ENCODE data around the gene MSH5.

Gene MSH5

GRCh38 chr6:31736768-31737314 is 3.0 kb upstream of the MSH5 start:
- peak overlapping the region; percentile 99 for H3K27ac ChIP-seq
- TF ChIP-seq ZFX (IDR thresholded peaks at IDR 0.05; ENCODE audit: borderline replicate concordance) (no peak), CTCF (IDR thresholded peaks at IDR 0.05) (no peak)

GRCh38 chr6:31737315-31737990 is 2.4 kb upstream of the MSH5 start:
- peak overlapping the region; percentile 99 for H3K27ac ChIP-seq
- TF ChIP-seq ZFX (IDR thresholded peaks at IDR 0.05; ENCODE audit: borderline replicate concordance) (no peak), CTCF (IDR thresholded peaks at IDR 0.05) (no peak)

- peak overlapping the region; percentile 99 for H3K27ac ChIP-seq
- TF ChIP-seq CTCF (IDR thresholded peaks at IDR 0.05) (peak; percentile 59), ZFX (IDR thresholded peaks at IDR 0.05; ENCODE audit: borderline replicate concordance) (no peak)
Observed at GRCh38 chr6:31737991-31738979, 1.5 kb upstream of the MSH5 start.

GRCh38 chr6:31740397-31741223 is 805 bp downstream of the MSH5 start:
- TF ChIP-seq CTCF (IDR thresholded peaks at IDR 0.05) = no peak
- no peak for TF ChIP-seq ZFX (IDR thresholded peaks at IDR 0.05; ENCODE audit: borderline replicate concordance)
- peak overlapping the region; percentile 99 for H3K27ac ChIP-seq

- TF ChIP-seq CTCF (IDR thresholded peaks at IDR 0.05) (no peak), ZFX (IDR thresholded peaks at IDR 0.05; ENCODE audit: borderline replicate concordance) (no peak)
- H3K27ac ChIP-seq = peak overlapping the region; percentile 99
Observed at GRCh38 chr6:31741815-31742214, 2.0 kb downstream of the MSH5 start.

GRCh38 chr6:31742894-31743293 is 3.1 kb downstream of the MSH5 start:
- TF ChIP-seq ZFX (IDR thresholded peaks at IDR 0.05; ENCODE audit: borderline replicate concordance) (no peak), CTCF (IDR thresholded peaks at IDR 0.05) (no peak)
- H3K27ac ChIP-seq = peak overlapping the region; percentile 99
